Ovary (tissue), 9 donors: Measurements from ENCODE around the gene STK32C. TPM values are rescaled to one million over a fixed set of nuclear protein-coding genes. Genes with fewer than 3 reads are reported as not detected.

Experiments
- DNase-seq, 5 donors: peaks; one replicate each; pipeline ENCODE4 v3.0.0-alpha.2; 2019 to 2020
- H3K27ac ChIP-seq, 2 donors: fragments of 200-600 bp; one replicate each; pipeline versions ENCODE4 v1.5.1 to v1.8.0; 2019 to 2022
- H3K27me3 ChIP-seq: fragments of 200-600 bp; one replicate; pipeline ENCODE4 v1.8.0; 2022
- H3K36me3 ChIP-seq: fragments of 200-600 bp; sonication (generic); one replicate; pipeline ENCODE4 v1.5.1; 2019
- H3K4me1 ChIP-seq: one replicate; pipeline ENCODE4 v1.8.1; 2013; ENCODE audit warnings: mild to moderate bottlenecking, moderate library complexity; ENCODE audit not compliant: insufficient read depth
- H3K4me3 ChIP-seq: fragments of 200-600 bp; sonication (generic); one replicate; pipeline ENCODE4 v1.5.1; 2017
- H3K9me3 ChIP-seq, 2 donors: fragments of 200-600 bp in 1 of 2; sonication (generic) in 1 of 2; one replicate each; pipeline versions ENCODE4 v1.5.1 to v1.8.1; 2013 to 2019; ENCODE audit warnings: mild to moderate bottlenecking in 1 of 2, moderate library complexity in 1 of 2
- CTCF ChIP-seq, 3 donors: fragments of 450-650 bp in 2 of 3; fragments of 200-600 bp in 1 of 3; IDR thresholded peaks; one replicate each; pipeline versions ENCODE4 v1.5.1 to v1.8.0; 2016 to 2022; ENCODE audit warnings: antibody characterized with exemption in 3 of 3, mild to moderate bottlenecking in 1 of 3
- EP300 ChIP-seq: sonication (generic); formaldehyde crosslinking; IDR thresholded peaks from one replicate; pipeline ENCODE4 v1.6.1; 2017; ENCODE audit warnings: antibody characterized with exemption
- POLR2A ChIP-seq: fragments of 450-650 bp; IDR thresholded peaks from one replicate; pipeline ENCODE4 v1.6.1; 2017; ENCODE audit warnings: antibody characterized with exemption, mild to moderate bottlenecking, moderate library complexity
- WGBS, 3 donors: extraction: QIAGEN DNeasy Blood & Tissue Kit in 1 of 3; methylation state at CpG; one replicate each; pipeline versions ENCODE4 v1.1.5 to v1.1.7; 2013 to 2017; 5-methylcytosine and 5-hydroxymethylcytosine counted together
- intact Hi-C, 4 donors: fragments of 100-400 bp; cut with DNase I; formaldehyde crosslinking; loops; one replicate each; pipeline versions ENCODE4 v1.11.0 to v1.15.1; 2022 to 2023
- polyA plus RNA-seq, 2 donors: library from polyadenylated mRNA; stranded (reverse); fragments of 200-250 nt in 1 of 2; fragments of 350-450 nt in 1 of 2; fragmentation: Illumina TruSeq in 1 of 2; extraction: RNeasy Lipid Tissue Mini Kit (QIAGEN cat#74804) in 1 of 2; gene quantifications; one replicate each; pipeline ENCODE4 v1.2.3, GENCODE V29; 2013 to 2014
- total RNA-seq, 7 donors: library from RNA; depleted of rRNA in 2 of 7; stranded (reverse); fragments of >200 nt in 2 of 7; fragmentation: NEBNext Ultra II Directional in 3 of 7; extraction: Animal tissue kit (Norgen Biotek cat#: 25700) in 3 of 7; gene quantifications; one replicate each; pipeline versions ENCODE4 v1.1.0 to v1.2.4, GENCODE V29; 2016 to 2023
- donor health status: DM: no; HTN: no; CAD: no; lungs with moderate emphysema.
- donor health status: DM: no; HTN: no; CAD: no.
- donor health status: Bipolar disorder and iron deficiency.
- donor health status: DM: yes; HTN: yes; CAD: no.
- donor health status: DM: no; HTN: no; CAD: no.
- donor health status: DM: yes; HTN: yes; CAD: no.

The STK32C gene
- total and polyA plus RNA-seq, 9 donors: 2.6 to 13.8 (median 8.8) TPM

- H3K4me1 ChIP-seq: peaks cover 2% of the 10 kb centered on the region
- no peaks in the 10 kb centered on the region for H3K9me3 ChIP-seq
- no peaks in the 10 kb centered on the region for H3K27me3 ChIP-seq
- peak in 1 of 5 donors; percentile 17 for DNase-seq
- H3K4me3 ChIP-seq: no peak overlapping the region
- intact Hi-C loops: no loop called here
- H3K27ac ChIP-seq: no peak overlapping the region
- TF ChIP-seq POLR2A (no peak), EP300 (no peak), CTCF (IDR thresholded peaks at IDR 0.05) (no peak)
- no peaks in the 10 kb centered on the region for H3K36me3 ChIP-seq
- 87 to 92% (median 90%) methylated on average over 13 of the region's 13 CpGs for WGBS, 3 donors
Observed at GRCh38 chr10:132195366-132196075, 112.2 kb downstream of the STK32C start.

- Histone ChIP-seq H3K9me3 (no peaks in the 10 kb centered on the region), H3K36me3 (no peaks in the 10 kb centered on the region), H3K27me3 (no peaks in the 10 kb centered on the region), H3K4me1 (peaks cover 2% of the 10 kb centered on the region), H3K27ac (no peak overlapping the region), H3K4me3 (no peak overlapping the region)
- WGBS, 3 donors: 93 to 97% (median 94%) methylated on average over 15 of the region's 15 CpGs
- intact Hi-C loops: no loop called here
- peak in 1 of 5 donors; percentile 19 for DNase-seq
- TF ChIP-seq CTCF (IDR thresholded peaks at IDR 0.05): no peak
- no peak for TF ChIP-seq EP300
- TF ChIP-seq POLR2A: no peak
Observed at GRCh38 chr10:132194726-132195125, 113.0 kb downstream of the STK32C start.

- H3K4me1 ChIP-seq: peaks cover 2% of the 10 kb centered on the region
- intact Hi-C loops: no loop called here
- no peaks in the 10 kb centered on the region for H3K9me3 ChIP-seq
- no peaks in the 10 kb centered on the region for H3K27me3 ChIP-seq
- peak in 2 of 5 donors; percentile 27 to 43 for DNase-seq
- TF ChIP-seq POLR2A (no peak), EP300 (no peak), CTCF (IDR thresholded peaks at IDR 0.05) (no peak)
- no peak overlapping the region for H3K4me3 ChIP-seq
- 78 to 81% (median 79%) methylated on average over 20 to 21 of the region's 21 CpGs for WGBS, 3 donors
- H3K27ac ChIP-seq: no peak overlapping the region
- H3K36me3 ChIP-seq: no peaks in the 10 kb centered on the region
Observed at GRCh38 chr10:132193907-132194552, 113.7 kb downstream of the STK32C start.

GRCh38 chr10:132192991-132193665 lies 114.6 kb downstream of the STK32C start:
- no peak overlapping the region for H3K4me3 ChIP-seq
- DNase-seq: peak in 2 of 5 donors; percentile 19 to 37
- peaks cover 2% of the 10 kb centered on the region for H3K4me1 ChIP-seq
- intact Hi-C loops: no loop called here
- peaks cover under 1% of the 10 kb centered on the region for H3K27me3 ChIP-seq
- H3K36me3 ChIP-seq: no peaks in the 10 kb centered on the region
- 33 to 37% (median 35%) methylated on average over 17 to 18 of the region's 18 CpGs for WGBS, 3 donors
- no peak overlapping the region for H3K27ac ChIP-seq
- TF ChIP-seq CTCF (IDR thresholded peaks at IDR 0.05) (no peak), POLR2A (no peak), EP300 (no peak)
- no peaks in the 10 kb centered on the region for H3K9me3 ChIP-seq
